GM18511 (cell line): Measurements from ENCODE around the gene ARID5A.

Experiments
- ATAC-seq: cut with Tn5 transposase; IDR thresholded peaks from one replicate; pipeline ENCODE4 v1.9.1; 2021; ENCODE audit warnings: mild to moderate bottlenecking, moderate library complexity; ENCODE audit not compliant: unreplicated experiment

ARID5A gene

DNA sequence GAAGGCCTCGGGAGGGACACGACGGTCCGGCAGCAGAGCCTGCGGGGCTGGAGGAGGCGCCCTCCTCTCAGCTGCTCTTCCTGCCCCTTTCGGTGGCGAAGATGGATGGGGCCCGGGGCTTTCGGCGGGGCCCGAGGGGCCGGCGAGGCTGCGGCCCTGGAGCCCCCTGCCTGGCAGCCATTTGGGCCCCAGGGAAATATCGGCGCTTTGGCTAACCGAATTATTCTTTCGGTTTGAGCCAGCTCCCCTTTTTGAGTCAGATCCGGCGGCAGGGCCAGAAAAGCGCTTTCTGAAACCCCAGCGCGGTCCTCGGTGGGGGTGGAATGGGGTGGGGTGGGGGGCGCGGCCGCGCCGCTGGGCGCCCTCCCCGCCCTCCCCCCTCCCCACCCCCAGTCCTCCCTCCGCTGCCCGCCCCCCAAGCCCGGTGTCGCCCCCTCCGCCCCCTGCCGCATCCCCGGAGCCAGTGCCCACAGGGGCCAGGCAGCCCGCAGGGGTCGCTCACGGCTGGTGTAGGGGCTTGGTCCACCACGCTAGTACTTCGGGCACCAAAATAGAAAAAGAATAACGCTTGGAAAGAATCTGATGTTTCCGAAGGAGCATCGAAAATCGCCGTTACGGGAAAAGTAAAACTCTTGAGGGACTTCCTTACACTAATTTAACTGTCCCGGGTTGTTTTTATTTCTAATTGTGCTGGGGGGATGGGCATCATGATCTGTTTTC, 9.1 kb upstream of the ARID5A start:
- peak; percentile 41 for ATAC-seq

DNA sequence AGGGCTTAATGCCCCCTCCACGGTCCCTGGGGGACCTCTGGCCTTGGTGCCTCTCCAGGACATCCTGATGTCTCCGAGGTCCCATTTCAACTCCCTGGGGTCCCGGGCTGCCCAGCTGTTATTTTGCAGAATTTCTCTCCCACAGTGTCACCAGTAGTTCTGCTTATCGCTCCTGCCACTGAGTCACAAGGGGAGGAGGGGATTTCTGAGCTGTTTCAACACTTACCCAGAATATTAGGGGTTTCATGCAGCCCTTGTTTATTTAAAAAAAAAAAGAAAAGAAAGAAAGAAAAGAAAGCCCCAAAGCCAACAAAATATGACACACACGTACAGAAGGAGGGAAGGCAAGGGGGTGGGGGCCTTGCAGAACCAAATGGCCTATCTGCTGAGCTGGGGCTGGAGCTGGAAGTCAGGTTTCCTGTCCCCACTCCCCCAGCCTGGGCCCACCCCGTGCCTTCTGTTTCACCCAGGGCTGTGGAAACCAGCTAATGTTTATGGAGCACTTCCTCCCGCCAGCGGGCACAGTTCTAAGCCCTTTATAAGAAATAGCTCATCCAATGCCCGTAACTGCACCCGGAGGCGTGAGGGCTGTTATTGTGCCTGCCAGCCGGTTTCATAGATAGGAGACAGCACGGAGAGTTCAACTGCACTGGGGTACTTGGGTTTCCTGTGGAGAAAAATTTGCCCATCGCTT, 8.4 kb upstream of the ARID5A start:
- ATAC-seq: peak; percentile 19

DNA sequence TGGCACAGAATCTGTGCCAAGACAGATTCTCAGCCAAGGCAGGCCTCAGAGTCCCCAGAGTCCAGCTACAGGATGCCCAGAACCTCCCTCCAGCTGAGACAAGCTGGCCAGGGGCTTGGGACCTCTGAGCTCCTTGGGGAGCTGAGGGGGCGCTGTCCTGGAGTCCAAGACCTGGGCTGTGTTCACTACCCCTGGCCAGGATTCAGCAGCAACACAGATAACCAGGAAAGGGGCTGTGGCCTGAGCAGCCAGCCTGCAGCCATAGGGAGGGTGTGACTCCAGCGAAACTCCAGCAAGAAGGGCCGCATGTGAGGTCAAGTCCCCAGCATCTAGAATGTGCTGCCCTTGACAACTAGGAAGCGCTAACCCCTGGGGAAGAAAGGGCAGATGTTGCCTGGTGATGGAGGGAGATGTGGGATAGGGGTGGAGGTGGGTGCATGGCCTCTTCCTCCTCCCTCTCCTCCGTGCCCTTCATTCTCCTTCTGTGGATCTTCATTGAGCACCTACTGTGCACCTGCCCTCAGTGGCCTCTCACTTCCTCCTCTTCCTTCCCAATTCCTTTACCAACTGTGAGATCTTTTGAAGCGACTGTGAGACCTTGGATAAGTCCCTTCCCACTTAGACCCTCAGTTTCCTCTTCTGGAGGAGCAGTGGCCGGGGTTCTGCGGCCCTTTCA, 7.7 kb upstream of the ARID5A start:
- no peak for ATAC-seq

DNA sequence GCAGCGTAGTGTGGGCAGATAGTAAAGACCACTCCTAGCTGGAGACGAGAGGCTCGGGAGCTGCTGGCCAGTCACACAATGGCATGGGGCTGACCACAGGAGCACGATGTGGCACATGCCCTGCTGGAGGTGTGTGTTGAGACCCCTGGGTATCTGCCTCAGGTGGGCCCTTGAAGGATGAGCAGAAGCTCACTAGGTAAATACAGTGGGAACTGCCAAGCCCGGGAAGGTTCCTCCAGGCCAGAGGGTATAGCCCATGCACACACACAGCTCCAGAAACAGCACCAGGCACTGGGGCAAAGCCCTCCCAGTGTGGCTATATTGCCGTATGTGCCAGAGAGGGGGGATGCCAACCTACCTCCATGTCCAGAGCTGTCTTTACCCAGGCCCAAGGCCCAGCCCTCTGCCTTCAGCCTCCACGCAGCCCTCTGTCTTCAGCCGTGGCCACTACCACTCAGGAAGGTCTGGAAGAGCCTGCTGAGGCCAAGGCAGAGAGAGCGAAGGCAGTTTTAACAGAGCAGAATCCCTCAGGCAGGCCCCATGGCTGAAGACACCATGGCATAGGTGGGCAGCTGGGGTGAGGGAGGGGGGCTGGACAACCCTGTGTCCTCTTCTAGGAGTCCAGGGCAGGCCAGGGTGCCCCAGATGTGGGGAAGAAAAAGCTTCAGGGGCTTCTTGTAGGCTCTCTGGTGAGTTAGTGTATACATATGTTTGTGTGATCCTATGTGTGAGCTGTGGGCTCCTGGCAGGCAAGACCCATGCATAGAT, 7.0 kb upstream of the ARID5A start:
- no peak for ATAC-seq

GRCh38 chr2:96530144-96530430, 6.5 kb upstream of the ARID5A start:
- no peak for ATAC-seq

GRCh38 chr2:96530474-96531357, 5.8 kb upstream of the ARID5A start:
- no peak for ATAC-seq

DNA sequence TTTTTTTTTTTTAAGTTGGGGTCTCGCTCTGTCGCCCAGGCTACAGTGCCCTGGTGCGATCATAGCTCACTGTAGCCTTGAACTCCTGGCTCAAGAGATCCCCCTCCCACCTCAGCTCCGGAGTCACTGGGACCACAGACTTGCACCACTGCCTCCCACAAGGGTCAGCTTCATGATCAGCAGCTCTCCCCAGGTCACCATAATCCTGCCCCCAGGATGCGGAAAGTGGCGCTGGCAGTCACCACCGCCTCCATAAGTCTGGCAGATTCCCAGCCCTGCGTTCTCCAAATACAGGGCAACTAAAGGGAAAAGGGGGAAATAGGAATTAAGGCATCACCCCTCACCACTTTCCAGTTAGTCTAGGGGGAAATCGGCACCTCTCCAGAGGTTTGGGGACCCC, 5.2 kb upstream of the ARID5A start:
- ATAC-seq: no peak

- ATAC-seq: peak; percentile 34
These were observed 4.6 kb upstream of the ARID5A start for GRCh38 chr2:96531872-96532505.

DNA sequence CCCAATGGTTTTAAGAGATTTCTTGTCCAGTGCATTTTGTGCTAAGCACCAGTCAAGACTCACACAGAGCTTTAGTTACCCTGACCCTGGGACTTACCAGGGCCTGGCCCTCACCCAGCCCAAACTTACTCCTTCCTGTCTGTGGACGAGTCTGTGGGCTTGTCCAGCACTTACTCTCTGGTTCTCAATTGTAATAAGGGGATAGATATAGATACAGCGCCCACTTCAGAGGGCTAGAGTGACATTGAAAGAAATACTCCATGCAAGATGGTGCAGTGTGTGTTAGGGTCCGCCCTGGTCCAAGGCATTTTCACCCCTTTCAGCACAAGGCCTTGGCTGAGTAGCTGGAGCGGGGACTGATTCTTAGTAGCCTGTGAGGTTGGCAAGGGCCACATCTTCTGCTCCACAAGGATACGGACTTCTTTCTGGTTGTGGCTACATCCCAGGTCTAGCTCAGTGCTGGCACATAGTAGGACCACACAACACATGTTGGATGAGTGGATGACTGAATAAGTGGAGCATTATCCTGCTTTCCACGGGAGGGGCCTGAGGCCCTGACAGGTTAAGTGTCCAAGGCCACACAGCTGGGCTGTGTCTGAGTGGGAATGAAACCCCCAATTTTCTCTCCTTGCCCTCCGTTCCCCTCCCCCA, 3.8 kb upstream of the ARID5A start:
- no peak for ATAC-seq

GRCh38 chr2:96533292-96534073, 3.1 kb upstream of the ARID5A start:
- ATAC-seq: no peak

DNA sequence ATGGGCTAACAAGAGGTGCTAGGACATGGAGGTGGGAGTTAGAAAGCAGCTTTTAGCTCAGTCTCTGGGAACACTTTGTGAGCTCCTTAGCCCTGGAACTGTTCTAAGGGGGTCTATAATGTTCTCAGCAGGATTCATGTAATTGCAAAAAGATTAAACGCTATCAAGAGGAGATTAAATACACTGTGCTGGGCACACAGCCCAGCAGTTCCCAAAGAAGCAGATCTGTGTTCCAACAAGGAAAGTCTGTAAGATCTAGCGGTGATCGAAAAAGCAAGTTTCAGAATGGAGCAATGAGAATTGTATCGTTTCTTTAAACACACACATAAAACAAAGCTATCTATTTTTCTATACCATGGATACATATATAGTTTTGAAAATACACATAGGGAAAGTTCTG, 2.4 kb upstream of the ARID5A start:
- ATAC-seq: no peak

- no peak for ATAC-seq
These were observed 1.8 kb upstream of the ARID5A start for GRCh38 chr2:96534701-96535181.

DNA sequence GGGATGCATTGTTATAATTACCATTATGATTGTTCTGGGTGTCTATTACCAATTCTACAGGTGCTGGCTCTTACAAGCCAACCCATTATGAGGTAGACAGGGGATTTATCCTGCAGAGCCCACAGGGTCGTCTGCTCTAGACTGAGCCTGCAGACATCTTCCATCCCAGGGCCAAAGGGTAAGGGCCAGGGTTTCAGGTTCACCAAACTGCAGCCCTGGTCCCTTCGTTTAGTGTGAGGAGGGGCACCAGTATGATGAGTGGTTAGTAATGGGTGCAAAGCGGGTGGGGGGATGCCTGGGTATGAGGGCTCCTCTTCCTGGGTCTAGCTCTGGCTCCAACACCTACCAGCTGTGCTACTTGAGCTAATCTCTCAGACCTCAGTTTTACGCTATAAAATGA, 1.2 kb upstream of the ARID5A start:
- ATAC-seq: no peak

GRCh38 chr2:96537066-96537733, 648 bp downstream of the ARID5A start:
- peak; percentile 63 for ATAC-seq

DNA sequence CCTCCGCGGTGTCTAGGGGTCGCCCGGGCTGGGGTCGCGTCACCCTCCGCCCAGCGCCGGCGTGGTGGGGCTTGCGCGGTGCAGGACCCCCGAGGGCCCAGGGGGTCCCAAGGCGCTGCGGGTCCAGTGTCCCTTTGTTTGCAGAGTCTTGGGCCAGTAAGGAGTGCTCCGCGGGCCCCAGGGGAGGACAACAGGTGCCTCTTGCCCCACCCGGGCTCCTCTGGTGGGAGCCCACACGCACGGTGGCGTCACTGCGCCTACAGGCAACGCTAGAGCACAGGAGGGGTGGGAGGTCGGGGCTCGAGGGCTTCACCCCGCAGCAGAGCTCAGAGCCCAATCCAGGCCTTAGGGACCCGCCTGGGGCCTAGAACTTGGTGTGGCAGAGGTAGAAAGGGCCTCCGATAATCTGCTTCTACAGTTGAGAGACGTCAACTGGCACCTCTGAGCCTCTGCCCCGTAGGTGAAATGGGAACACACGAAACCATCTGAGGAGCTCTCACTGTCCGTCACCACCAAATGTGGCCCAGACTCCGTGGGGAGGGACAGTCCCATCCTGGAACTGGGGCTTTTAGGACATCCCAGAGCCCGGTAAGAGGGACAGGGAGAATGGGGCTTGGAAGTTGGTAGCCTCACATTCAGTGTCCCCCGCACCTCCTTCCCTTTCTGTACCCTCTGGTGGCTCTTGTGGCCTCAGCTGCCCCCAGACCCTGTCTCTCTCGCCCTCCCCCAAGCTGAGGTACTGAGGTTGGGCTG, 1.4 kb downstream of the ARID5A start:
- no peak for ATAC-seq

DNA sequence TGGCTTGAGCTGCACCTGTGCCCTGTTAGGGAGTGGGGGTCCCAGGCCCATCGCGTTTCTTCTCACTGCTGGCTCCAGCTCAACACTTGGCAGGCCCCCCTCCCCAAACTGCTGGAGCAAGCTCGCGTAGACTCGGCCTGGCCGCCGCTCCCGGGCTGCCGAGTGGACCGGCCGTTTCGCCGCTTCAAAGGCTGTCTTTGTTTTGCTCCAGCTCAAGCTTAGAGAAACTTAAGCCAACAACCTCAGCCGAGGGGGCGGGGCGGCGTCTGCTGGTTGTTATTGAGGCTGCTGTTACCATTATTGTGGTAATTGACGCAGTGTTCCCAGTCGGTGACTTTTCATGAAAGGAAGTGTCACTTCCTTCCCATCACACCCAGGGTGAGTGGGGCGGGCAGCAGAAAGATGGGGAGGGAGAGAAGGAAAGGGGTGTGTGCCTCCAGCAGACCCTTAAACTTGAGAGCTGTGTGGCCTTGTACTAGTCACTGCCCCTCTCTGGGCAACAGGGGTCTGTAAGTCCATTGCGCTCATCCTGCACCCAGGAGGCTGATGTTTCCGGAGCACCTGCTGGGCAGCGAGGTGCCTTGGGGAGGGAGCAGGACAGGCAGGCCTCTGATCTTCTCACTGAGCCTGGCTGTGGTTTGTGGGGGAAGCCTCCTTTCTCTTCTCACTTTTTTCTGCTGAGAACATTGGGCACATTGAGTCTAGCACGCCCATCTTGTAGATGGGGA, 2.1 kb downstream of the ARID5A start:
- no peak for ATAC-seq
